Medulla oblongata (tissue), 1 donor: Measurements from ENCODE around the gene LOC128125822.
"Not testable (repeated sequence)": the region's sequence is repeated elsewhere in the genome, so short reads cannot be mapped to it uniquely, and the experiment has no call there.

Source experiments
- DNase-seq: peaks from one replicate; pipeline ENCODE4 v3.0.0-alpha.2; 2015; ENCODE audit errors: extremely low spot score

The LOC128125822 gene

DNA sequence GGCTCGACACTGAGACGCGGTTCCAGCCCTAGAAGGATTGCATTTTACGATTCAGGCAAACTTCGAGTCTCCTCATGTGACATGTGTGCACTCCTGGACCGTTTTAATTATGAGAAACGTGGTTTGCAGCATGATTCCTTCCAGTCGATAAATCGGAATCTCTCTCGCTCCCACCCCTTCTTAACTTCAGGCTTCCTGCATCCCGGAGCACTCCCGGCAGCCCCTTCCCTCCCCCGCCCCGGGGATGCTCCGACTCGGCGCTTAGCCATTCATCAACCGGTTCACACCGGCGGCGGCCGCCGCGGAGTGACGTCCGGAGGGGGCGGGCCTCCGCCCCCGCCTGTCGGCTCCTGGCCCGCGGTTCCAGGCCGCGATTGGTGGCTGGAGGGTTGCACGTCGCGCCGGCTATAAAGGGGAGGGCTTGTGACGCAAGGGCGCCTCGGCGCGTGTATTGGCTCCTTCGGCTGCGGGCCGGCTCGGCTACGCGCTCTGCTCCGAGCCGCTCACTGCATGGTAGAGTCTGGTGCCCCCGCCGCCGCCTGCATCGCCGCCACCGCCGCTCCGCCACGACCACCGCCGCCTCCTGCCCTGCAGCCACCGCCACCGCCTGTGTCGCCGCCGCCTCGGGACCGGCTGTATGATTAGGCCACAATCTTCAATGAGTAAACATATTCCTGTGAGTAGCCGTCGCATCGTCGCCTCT, at the start of gene LOC128125822, which contains the start of gene PTP4A1:
TSS of gene LOC128125822 (plus strand) at position 437 of the 703 bp plus-strand sequence.
TSS of gene PTP4A1 (plus strand) at position 437 of the 703 bp plus-strand sequence. CDS start 4,401 bp downstream, outside the sequence.
- peak; percentile 98 for DNase-seq

DNA sequence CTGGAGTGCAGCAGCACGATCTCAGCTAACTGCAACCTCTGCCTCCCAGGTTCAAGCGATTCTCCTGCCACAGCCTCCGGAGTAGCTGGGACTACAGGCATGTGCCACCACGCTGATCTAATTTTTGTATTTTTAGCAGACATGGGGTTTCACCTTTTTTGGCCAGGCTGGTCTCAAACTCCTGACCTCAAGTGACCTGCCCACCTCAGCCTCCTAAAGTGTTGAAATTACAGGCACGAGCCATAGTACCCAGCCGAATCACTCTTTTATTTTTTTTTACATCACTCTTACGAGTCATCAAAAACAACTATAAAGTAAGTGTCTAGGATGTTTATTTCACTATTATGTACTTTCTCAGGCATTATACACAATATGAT, 49.4 kb upstream of the LOC128125822 start:
- DNase-seq: not testable (repeated sequence)

DNA sequence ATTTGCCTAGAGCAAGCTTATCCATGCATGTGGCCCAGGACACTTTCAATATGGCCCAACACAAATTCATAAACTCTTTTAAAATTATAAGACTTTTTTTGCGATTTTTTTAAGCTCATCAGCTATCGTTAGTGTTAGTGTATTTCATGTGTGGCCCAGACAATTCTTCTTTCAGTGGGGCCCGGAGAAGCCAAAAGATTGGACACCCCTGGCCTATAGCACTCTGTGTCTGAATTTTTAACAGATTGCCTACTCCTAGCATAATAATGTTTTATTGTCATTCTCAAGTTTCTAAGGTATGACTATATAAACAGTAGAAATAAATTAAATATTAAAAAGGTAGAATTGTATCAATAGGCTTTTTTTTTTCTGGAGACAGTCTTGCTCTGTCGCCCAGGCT, 48.6 kb upstream of the LOC128125822 start:
- DNase-seq: no peak

DNA sequence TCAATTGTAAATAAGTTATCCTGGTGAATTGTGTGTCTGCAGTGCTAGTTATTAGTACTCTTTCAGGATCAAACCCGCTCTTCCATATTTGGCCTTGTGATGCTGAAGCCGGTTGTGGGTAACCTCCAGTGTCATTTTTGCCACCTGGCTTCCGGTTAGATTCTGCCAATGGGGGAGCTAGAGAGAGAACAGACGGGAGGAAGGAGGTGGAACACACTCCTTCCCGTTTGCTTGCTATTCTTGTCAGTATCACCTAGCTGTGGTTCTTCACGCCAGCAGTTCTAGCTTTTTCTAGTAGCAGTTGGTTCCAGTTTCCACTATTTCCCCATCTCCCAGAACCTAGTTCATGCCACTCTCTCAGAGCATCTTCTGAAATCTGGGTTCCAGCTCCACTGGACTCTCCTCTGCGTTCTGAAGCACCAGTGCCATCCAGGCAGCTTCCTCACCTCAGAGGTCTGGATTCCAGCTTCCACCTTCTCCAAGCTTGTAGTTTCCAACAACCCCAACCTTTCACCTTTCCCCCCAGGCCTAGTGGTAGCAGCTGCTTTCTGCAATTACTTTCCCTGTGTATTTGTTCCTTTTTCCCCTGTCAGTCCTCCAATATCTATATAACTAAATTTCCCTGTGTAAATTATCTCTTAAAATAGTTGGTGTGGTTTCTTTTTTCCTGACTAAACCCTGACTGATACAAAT, 46.9 kb upstream of the LOC128125822 start:
- no peak for DNase-seq

DNA sequence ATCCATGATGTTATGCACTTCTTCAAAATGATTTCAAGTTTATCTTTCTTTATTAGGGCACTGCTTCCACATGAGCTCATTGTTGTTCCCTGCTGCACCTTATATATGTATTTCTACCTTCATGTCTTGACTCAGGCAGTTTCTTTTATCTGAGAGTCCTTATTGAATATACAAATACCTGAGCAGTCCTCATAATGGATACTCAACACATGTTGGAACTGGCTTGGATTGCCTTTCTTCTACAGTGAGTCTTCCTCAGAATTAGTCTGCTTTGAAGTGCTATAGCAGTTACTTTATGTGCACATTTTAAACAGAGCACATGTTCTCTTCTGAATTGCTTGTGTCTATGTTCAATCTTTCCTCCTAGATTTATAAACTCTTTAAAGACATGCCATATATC, 45.3 kb upstream of the LOC128125822 start:
- DNase-seq: no peak

DNA sequence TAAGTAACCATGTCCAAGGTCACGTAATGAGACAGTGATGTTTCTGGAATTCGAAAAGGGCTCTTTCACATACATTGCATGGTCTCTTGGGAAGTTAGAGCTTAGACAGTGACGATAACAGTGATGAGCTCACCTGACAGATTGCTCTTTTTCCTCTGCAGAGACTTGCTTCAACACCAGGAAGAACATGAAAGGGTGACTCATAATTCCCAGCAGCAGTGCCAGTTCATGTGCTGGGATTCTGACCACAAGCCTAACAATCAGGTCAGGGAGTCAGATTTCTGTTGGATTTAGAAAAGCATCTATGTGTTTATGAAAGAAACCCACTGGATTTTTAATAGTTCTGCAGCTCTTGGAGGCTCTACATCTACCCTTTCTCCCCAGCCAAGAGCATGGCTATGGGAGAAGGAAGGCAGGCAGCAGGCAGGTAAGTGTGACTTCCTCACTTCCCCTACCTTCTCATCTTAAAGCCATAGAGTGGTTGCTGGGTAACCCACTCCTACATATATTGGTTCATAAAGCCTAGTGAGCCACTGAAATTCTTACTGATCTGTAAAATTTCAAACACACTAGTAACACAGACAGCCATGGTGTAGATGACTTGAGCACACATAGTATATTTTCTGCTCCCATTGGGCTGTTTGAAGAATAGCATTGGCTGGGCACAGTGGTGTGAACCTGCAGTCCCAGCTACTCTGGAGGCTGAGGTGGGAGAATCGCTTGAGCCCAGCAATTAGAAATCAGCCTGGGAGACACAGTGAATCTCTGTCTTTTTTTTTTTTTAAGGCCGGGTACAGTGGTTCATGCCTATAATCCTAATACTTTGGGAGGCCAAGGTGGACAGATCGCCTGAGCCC, 44.4 kb upstream of the LOC128125822 start:
- no peak for DNase-seq

DNA sequence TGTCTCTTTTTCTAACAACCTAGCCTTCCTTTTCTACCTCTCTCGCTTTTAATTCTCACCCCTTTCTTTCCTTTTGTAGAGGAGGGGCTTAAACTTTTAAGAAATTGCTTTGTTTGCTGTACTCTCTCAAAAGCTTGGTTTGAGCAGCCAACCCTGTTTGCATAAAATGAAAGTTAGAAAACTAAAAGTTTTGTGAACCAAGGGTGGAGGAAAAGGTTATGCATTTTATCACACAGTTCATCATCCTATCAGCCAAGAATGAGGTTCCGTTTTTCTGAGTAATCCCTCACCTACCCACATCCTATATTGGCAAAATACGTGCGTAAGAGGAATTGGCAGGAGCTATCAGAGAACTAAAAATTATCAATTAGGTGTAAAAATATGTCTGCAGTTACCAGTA, 42.8 kb upstream of the LOC128125822 start:
- no peak for DNase-seq

DNA sequence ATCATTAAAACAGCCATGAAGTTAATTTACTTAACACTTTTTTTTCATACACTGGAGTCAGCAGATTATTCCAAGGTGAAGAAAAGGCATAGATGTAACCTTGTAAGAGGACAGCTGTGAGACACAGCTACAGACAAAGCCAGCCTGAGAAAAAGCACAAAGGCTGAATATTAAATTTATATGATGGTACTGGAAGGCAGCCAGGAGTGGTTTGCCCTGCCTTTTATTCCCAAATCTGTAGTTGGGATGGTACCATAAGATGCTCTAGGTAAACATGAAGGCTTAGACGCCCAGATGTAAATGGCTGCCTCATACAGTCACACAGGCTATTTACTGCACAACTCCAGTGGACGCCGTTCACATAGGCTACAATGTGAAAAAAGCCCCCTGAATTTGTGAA, 42.1 kb upstream of the LOC128125822 start:
- no peak for DNase-seq

DNA sequence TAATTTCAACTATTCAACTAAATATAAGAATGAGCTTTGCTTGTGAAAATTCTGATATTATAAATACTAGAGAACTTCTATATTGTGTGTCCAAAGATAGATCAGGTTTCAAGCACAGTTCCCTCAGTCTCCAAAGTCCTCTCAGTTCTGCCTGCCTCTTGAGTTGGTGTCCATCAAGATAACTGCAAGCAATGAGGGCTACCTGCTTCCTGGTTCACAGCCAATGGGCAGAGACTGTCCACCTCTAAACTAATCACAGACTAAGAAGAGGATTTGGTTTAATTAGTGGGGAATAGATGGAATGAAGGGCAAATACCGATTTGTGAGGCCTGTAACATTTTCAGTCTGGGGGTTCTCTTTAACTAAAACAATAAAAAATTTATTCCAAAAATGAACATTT, 41.3 kb upstream of the LOC128125822 start:
- DNase-seq: no peak

DNA sequence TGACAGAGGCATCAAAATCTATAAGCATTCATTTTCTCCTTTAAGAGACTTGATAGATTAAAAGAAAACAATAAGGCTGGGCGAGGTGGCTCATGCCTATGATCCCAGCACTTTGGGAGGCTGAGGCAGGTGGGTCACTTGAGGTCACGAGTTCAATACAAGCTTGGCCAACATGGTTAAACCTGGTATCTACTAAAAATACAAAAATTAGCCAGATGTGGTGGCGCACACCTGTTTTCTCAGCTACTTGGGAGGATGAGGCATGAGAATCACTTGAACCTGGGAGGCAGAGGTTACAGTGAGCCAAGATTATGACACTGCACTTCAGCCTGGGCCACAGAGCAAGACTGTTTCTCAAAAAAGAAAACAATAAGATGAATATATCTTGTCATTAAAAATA, 39.3 kb upstream of the LOC128125822 start:
- DNase-seq: no peak

DNA sequence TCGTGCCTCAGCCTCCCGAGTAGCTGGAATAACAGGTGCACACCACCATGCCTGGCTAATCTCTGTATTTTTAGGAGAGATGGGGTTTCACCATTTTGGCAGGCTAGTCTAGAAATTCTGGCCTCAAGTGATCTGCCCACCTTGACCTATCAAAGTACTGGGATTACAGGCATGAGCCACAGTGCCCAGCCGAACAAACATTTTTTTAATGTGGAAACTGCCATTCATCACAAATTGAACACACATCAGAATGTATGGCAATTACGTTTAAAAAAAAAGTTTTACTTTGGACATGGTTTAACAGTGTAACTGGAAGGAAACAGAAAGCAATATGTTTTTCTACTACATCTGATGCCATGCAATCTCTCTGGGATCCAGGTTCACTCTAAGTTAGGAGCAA, 38.3 kb upstream of the LOC128125822 start:
- no peak for DNase-seq

DNA sequence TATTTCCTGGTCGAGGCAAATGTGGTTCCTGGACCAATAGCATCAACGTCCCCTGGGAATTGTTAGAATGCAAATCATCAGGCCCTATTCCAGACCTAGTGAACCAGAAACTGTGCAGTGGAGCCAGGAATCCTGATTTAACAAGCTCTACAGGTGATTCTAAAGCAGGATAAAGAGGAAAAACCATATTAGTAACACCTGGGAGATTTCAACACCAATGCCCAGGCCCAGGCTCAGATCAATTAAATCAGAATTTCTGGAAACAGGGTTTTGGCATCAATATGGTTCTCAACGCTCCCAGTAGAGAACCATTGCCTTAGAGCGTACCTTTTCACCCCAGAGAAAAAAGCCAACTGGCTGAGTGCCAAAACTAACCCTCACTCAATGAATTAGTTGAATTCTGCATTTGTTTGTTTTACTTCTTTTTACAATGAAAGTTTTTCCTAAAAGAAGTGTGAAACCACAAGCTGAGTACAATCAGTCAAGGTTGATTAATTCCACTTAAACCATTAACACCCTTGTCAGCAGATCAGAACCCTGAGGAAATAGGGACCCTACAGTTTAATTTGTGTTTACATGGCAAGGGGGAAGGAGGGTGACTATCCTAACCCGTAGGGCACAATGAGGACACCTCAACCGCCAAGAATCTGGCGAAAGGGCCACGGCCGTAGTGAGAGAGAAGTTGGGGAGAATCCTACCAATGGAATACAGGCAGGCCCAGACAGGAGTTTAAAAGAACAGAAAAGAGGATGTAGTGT, 34.9 kb upstream of the LOC128125822 start:
- no peak for DNase-seq

DNA sequence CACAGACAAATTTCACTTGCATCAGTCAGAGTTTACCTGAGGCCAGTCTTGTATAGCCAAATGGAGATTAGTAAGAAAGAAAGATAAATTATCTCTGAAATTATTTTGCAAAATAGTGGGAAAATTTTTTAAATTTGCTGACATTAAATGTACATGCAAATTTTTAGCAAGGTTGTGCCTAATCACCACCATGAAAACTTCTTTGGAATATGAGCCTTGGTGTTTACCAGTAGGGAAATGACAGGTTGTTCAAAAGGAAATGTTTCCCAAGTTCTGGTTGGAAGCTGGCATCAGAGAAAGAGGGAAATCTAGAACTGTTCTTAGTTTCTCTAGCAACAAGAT, 34.4 kb upstream of the LOC128125822 start:
- DNase-seq: no peak

DNA sequence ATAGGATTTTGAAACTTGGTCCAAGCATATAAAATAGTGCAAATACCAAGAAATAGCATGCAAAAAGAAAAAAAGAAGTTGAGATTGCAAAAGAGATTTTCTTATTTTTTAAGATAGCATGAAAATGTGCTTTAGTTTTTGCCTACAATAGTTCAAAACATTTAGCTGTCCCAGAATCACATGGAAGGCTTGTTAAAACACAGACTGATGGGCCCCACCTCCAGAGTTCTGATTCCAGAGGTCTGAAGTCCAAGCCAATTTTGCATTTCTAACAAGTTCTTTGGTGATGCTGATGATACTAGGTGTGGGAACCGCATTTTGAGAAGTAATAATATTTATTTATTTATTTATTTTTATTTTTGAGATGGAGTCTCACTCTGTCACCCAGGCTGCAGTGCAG, 33.7 kb upstream of the LOC128125822 start:
- DNase-seq: no peak

DNA sequence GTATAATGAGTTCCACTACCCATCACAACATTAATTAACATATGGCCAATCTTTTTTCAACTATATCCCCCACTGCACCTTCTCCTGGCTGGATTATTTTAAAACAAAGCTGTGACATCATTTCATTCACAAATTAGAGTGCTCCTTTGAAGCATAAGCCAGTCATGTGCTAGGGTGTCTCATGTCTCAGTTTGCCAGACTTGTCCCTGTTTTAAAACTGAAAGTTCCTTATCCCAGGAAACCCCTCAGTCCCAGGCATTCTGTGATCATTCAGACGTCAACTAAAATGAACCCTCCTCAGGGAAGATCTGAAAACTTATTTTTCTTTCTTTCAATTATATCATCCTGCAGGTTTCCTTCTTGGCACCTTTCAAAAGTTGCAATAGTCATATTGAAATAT, 29.3 kb upstream of the LOC128125822 start:
- no peak for DNase-seq

DNA sequence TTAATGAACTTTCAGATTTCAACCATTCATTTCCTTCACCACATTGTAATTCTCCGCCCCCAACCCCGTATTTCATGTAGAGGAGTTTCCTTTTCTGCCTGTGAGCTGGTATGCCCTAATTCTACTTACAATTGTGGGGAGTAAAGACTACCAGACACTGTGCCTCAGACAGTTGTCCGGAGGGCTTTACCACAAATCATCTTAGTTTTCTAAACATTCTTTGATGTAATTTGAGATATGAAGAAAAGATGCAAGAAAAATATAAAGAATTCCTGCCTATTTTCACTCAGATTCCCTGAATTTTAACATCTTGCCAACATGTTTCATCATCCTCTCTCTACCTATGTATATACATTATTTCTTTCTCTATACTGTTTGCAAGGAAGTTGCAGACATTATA, 28.3 kb upstream of the LOC128125822 start:
- no peak for DNase-seq

DNA sequence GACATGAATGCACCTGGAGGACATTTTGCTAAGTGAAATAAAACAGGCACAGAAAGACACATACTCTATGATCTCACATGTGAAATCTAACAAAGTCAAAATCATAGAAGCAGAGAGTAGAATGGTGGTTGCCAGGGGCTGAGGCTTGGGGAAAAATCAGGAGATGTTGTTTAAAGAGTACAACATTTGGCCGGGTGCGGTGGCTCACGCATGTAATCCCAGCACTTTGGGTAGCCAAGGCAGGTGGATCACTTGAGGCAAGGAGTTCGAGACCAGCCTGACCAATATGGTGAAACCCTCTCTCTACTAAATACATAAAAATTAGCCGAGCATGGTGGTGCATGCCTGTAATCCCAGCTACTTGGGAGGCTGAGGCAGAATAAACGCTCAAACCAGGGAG, 26.0 kb upstream of the LOC128125822 start:
- no peak for DNase-seq

DNA sequence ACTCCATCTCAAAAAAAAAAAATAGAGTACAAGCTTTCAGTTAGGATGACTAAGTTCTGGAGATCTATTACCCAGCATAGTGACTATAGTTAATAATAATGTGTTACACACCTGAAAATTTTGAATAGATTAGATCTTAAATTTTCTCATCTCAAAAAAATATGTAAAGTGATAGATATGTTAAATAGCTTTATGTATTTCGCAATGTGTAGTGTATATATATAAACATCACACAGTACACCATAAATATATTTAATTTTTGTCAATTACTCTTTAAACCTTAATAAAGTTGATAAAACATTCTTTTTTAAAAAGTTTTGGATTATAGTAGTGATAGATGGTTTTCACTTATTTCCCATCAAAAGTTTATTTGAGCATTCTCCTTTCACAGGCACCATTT, 25.6 kb upstream of the LOC128125822 start:
- DNase-seq: no peak

DNA sequence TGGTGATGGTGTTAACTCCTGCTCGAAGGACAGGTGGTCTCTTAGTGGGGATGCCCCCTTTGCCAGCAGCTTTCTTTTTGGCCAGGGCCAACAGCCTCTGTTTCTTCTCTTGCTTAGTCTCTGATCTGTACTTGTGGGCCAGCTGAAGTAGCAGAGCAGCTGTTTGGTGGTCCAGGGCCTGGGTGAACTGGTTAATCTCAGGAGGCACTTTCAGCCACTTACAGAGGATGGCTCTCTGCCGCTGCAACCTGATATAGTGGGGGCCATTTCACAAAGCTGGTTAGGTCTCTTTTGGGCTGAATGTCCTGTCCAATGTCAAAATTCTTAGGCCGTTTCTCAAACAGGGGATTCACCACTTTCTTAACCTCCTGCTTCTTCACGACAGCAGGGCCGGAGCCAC, 23.2 kb upstream of the LOC128125822 start:
- no peak for DNase-seq

DNA sequence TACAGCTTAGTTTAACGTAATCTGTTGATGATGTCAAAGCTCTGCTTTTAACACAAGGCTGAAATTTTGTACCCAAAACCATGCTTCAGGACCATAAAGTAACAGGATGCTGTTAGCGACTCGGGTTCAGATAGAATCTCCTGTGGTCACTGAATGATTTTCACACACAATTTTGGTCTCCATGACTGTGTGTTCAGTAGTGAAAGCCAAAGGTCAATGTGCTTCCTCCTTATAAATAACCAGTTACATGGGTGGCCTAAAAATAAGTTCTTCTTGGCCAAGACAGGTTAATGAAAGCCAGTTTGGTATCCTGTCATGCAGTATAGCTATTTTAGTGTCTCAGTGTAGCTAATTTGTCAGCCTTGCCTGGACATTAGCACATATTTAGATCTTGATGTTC, 19.1 kb upstream of the LOC128125822 start:
- DNase-seq: no peak

DNA sequence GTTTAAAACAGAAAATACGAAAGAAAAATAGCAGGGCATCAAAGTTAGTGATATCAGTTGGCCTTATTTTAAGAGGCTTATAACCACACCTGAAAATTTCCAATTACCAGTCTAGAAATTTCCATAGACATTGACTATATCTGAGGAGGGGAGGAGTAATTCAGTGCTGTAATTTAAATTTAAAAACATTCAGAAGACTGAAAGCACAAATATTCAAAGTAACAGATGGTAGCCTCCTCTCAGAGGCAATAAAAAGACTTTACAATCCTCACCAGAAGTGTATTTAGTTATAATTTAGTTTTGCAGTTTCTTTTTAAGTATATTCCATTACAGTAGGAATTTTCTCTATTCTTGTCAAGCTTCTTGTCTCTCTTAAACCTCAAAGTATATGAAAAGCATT, 18.4 kb upstream of the LOC128125822 start:
- DNase-seq: no peak

DNA sequence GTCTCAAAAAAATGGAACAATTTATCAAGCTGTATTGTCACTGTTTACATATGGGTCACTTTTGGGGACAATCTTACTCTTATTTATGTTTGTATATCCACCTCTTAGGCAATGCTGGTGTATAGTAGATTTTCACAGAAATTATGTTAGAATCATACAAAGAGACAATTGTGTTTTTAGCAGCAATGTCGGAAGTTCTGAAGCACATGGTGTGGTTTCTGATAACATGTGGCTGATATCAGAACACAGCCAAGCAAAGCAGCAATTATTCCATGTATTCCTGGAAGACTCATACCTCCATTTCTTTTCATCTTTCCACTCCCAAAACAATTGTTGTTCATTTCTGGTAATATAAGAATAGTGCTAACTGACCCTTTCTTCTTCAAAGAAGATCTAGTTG, 17.5 kb upstream of the LOC128125822 start:
- no peak for DNase-seq
